ENCODE data around the gene MDN1. TPM values are rescaled to one million over a fixed set of nuclear protein-coding genes. Genes with fewer than 3 reads are reported as not detected.

Gene MDN1
- total RNA-seq, 2 donors from 2014 or later = 26.2 to 53.3 TPM

DNA sequence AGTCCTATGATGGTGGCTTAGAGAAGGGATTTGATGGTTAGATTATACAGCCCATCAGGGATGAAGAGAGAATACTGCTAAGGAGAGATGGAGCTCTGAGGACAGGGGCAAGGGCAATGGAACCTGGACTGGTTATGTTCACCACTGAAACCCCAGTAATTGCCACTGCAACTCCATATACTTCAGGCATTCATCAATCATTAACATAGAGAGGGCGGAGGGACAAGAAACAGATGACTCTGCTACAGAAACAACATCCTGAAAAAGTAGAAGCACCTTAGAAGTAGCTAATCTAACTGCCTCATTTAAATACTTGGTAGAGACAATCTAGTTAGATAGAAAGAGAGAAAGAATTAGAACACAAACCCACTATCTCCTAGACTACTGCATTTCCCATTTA, 89.8 kb downstream of the MDN1 start:
- Histone ChIP-seq H3K27me3 (replicated peaks; ENCODE audit: insufficient read depth) (no peaks in the 10 kb centered on the region), H3K4me1 (replicated peaks) (no peaks in the 10 kb centered on the region), H3K36me3 (no peaks in the 10 kb centered on the region), H3K4me3 (no peak overlapping the region), H3K27ac (no peak overlapping the region), H3K9me3 (no peaks in the 10 kb centered on the region)
- TF ChIP-seq, protein P1, sequence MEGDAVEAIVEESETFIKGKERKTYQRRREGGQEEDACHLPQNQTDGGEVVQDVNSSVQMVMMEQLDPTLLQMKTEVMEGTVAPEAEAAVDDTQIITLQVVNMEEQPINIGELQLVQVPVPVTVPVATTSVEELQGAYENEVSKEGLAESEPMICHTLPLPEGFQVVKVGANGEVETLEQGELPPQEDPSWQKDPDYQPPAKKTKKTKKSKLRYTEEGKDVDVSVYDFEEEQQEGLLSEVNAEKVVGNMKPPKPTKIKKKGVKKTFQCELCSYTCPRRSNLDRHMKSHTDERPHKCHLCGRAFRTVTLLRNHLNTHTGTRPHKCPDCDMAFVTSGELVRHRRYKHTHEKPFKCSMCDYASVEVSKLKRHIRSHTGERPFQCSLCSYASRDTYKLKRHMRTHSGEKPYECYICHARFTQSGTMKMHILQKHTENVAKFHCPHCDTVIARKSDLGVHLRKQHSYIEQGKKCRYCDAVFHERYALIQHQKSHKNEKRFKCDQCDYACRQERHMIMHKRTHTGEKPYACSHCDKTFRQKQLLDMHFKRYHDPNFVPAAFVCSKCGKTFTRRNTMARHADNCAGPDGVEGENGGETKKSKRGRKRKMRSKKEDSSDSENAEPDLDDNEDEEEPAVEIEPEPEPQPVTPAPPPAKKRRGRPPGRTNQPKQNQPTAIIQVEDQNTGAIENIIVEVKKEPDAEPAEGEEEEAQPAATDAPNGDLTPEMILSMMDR (IDR thresholded peaks at IDR 0.05) = no peak
- TF ChIP-seq POLR2AphosphoS5 (IDR thresholded peaks at IDR 0.05) = no peak
- no peak for TF ChIP-seq POLR2A (IDR thresholded peaks at IDR 0.05)
- WGBS = 81% methylated on average over 1 of the region's 1 CpG
- intact Hi-C loops (cut with DNase I) = no loop called here
- no peak for DNase-seq (ENCODE audit: low spot score)

GRCh38 chr6:89727501-89727900, 92.1 kb downstream of the MDN1 start:
- Histone ChIP-seq H3K27ac (no peak overlapping the region), H3K36me3 (no peaks in the 10 kb centered on the region), H3K4me1 (replicated peaks) (no peaks in the 10 kb centered on the region), H3K27me3 (replicated peaks; ENCODE audit: insufficient read depth) (no peaks in the 10 kb centered on the region), H3K4me3 (no peak overlapping the region), H3K9me3 (no peaks in the 10 kb centered on the region)
- DNase-seq (ENCODE audit: low spot score) = no peak
- 91% methylated on average over 7 of the region's 7 CpGs for WGBS
- intact Hi-C loops (cut with DNase I) = no loop called here
- TF ChIP-seq POLR2A (IDR thresholded peaks at IDR 0.05) = no peak
- no peak for TF ChIP-seq POLR2AphosphoS5 (IDR thresholded peaks at IDR 0.05)
- TF ChIP-seq, protein P1 (IDR thresholded peaks at IDR 0.05) = no peak

- intact Hi-C loops (cut with DNase I) = no loop called here
- no peaks in the 10 kb centered on the region for H3K9me3 ChIP-seq
- DNase-seq (ENCODE audit: low spot score) = no peak
- no peak overlapping the region for H3K27ac ChIP-seq
- H3K27me3 ChIP-seq (replicated peaks; ENCODE audit: insufficient read depth) = no peaks in the 10 kb centered on the region
- H3K4me3 ChIP-seq = no peak overlapping the region
- 86% methylated on average over 3 of the region's 3 CpGs for WGBS
- TF ChIP-seq POLR2A (IDR thresholded peaks at IDR 0.05) (no peak), POLR2AphosphoS5 (IDR thresholded peaks at IDR 0.05) (no peak)
- TF ChIP-seq, protein P1 (IDR thresholded peaks at IDR 0.05) = no peak
- H3K36me3 ChIP-seq = no peaks in the 10 kb centered on the region
- no peaks in the 10 kb centered on the region for H3K4me1 ChIP-seq (replicated peaks)
Measured at GRCh38 chr6:89724981-89725380, 94.6 kb downstream of the MDN1 start.

- no peaks in the 10 kb centered on the region for H3K4me1 ChIP-seq (replicated peaks)
- H3K27ac ChIP-seq = no peak overlapping the region
- no peak overlapping the region for H3K4me3 ChIP-seq
- no peaks in the 10 kb centered on the region for H3K27me3 ChIP-seq (replicated peaks; ENCODE audit: insufficient read depth)
- no peaks in the 10 kb centered on the region for H3K36me3 ChIP-seq
- WGBS = 100% methylated on average over 2 of the region's 2 CpGs
- H3K9me3 ChIP-seq = no peaks in the 10 kb centered on the region
- TF ChIP-seq POLR2A (IDR thresholded peaks at IDR 0.05) (no peak), POLR2AphosphoS5 (IDR thresholded peaks at IDR 0.05) (no peak)
- TF ChIP-seq, protein P1 (IDR thresholded peaks at IDR 0.05) = no peak
- no peak for DNase-seq (ENCODE audit: low spot score)
- intact Hi-C loops (cut with DNase I) = no loop called here
Measured at GRCh38 chr6:89723046-89723445, 96.5 kb downstream of the MDN1 start.

GRCh38 chr6:89716532-89716931, 103.1 kb downstream of the MDN1 start:
- H3K27ac ChIP-seq = no peak overlapping the region
- H3K4me1 ChIP-seq (replicated peaks) = no peaks in the 10 kb centered on the region
- no peak overlapping the region for H3K4me3 ChIP-seq
- H3K9me3 ChIP-seq = no peaks in the 10 kb centered on the region
- no peaks in the 10 kb centered on the region for H3K27me3 ChIP-seq (replicated peaks; ENCODE audit: insufficient read depth)
- TF ChIP-seq POLR2A (IDR thresholded peaks at IDR 0.05) (no peak), POLR2AphosphoS5 (IDR thresholded peaks at IDR 0.05) (no peak)
- TF ChIP-seq, protein P1 (IDR thresholded peaks at IDR 0.05) = no peak
- intact Hi-C loops (cut with DNase I) = no loop called here
- 69% methylated on average over 3 of the region's 3 CpGs for WGBS
- no peak for DNase-seq (ENCODE audit: low spot score)
- H3K36me3 ChIP-seq = no peaks in the 10 kb centered on the region
